Breast epithelium (tissue), 3 donors: ENCODE results near the gene PDE6A.

ENCODE experiments used
- POLR2A ChIP-seq: fragments of 450-650 bp; IDR thresholded peaks from one replicate; pipeline ENCODE4 v1.6.1; 2016; ENCODE audit warnings: antibody characterized with exemption, mild to moderate bottlenecking, moderate library complexity
- TF ChIP-seq, protein P1 (sequence below), 3 donors: fragments of 450-650 bp; IDR thresholded peaks; one replicate each; pipeline ENCODE4 v1.5.1; 2016 to 2017; ENCODE audit warnings: antibody characterized with exemption in 3 of 3, mild to moderate bottlenecking in 3 of 3, moderate library complexity in 3 of 3

GRCh38 chr5:149911031-149911430, 33.6 kb downstream of the PDE6A start:
- no peak for TF ChIP-seq POLR2A
- TF ChIP-seq, protein P1, sequence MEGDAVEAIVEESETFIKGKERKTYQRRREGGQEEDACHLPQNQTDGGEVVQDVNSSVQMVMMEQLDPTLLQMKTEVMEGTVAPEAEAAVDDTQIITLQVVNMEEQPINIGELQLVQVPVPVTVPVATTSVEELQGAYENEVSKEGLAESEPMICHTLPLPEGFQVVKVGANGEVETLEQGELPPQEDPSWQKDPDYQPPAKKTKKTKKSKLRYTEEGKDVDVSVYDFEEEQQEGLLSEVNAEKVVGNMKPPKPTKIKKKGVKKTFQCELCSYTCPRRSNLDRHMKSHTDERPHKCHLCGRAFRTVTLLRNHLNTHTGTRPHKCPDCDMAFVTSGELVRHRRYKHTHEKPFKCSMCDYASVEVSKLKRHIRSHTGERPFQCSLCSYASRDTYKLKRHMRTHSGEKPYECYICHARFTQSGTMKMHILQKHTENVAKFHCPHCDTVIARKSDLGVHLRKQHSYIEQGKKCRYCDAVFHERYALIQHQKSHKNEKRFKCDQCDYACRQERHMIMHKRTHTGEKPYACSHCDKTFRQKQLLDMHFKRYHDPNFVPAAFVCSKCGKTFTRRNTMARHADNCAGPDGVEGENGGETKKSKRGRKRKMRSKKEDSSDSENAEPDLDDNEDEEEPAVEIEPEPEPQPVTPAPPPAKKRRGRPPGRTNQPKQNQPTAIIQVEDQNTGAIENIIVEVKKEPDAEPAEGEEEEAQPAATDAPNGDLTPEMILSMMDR (IDR thresholded peaks at IDR 0.05), result no peak
